ENCODE measurements around the gene B3GLCT.

The B3GLCT gene

DNA sequence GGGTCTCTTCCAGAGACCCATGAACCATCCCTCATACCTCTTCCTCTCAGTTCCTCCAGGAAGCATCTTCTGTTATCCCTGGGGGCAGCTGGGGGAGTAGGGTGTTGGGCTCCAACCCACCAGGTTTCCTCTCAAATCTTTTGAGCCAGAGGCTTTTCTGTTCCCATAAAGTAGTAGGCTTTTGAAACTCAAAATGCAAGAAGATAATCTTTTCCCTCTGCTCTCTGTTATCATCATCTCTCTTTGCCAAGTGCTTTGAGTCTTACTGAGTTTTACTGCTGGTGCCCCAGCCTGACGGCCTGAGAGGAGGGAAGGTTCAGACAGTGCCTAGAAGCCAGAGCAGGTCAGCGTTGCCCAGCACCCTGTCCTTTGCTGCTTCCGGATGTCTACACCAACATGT lies 157.2 kb downstream of the B3GLCT start:
- no peak overlapping the region for H3K4me3 ChIP-seq (replicated peaks; ENCODE audit: insufficient read depth, low read length)
- no peak for DNase-seq (ENCODE audit: low read depth in 1 of 2, low spot score in 1 of 2)
- no peak for TF ChIP-seq POLR2AphosphoS5 (IDR thresholded peaks at IDR 0.05; ENCODE audit: low read depth)
- TF ChIP-seq, protein P1, sequence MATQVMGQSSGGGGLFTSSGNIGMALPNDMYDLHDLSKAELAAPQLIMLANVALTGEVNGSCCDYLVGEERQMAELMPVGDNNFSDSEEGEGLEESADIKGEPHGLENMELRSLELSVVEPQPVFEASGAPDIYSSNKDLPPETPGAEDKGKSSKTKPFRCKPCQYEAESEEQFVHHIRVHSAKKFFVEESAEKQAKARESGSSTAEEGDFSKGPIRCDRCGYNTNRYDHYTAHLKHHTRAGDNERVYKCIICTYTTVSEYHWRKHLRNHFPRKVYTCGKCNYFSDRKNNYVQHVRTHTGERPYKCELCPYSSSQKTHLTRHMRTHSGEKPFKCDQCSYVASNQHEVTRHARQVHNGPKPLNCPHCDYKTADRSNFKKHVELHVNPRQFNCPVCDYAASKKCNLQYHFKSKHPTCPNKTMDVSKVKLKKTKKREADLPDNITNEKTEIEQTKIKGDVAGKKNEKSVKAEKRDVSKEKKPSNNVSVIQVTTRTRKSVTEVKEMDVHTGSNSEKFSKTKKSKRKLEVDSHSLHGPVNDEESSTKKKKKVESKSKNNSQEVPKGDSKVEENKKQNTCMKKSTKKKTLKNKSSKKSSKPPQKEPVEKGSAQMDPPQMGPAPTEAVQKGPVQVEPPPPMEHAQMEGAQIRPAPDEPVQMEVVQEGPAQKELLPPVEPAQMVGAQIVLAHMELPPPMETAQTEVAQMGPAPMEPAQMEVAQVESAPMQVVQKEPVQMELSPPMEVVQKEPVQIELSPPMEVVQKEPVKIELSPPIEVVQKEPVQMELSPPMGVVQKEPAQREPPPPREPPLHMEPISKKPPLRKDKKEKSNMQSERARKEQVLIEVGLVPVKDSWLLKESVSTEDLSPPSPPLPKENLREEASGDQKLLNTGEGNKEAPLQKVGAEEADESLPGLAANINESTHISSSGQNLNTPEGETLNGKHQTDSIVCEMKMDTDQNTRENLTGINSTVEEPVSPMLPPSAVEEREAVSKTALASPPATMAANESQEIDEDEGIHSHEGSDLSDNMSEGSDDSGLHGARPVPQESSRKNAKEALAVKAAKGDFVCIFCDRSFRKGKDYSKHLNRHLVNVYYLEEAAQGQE (IDR thresholded peaks at IDR 0.05; ENCODE audit: insufficient replicate concordance, low read depth), result no peak
- TF ChIP-seq, protein P2, sequence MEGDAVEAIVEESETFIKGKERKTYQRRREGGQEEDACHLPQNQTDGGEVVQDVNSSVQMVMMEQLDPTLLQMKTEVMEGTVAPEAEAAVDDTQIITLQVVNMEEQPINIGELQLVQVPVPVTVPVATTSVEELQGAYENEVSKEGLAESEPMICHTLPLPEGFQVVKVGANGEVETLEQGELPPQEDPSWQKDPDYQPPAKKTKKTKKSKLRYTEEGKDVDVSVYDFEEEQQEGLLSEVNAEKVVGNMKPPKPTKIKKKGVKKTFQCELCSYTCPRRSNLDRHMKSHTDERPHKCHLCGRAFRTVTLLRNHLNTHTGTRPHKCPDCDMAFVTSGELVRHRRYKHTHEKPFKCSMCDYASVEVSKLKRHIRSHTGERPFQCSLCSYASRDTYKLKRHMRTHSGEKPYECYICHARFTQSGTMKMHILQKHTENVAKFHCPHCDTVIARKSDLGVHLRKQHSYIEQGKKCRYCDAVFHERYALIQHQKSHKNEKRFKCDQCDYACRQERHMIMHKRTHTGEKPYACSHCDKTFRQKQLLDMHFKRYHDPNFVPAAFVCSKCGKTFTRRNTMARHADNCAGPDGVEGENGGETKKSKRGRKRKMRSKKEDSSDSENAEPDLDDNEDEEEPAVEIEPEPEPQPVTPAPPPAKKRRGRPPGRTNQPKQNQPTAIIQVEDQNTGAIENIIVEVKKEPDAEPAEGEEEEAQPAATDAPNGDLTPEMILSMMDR (IDR thresholded peaks at IDR 0.05; ENCODE audit: insufficient read depth, low read length), result no peak
- TF ChIP-seq SPI1 (IDR thresholded peaks at IDR 0.05; ENCODE audit: borderline replicate concordance, low read depth), result no peak
- no peak for TF ChIP-seq GABPA (IDR thresholded peaks at IDR 0.05; ENCODE audit: low read depth)
- H3K27me3 ChIP-seq (ENCODE audit: insufficient read depth, poor library complexity, severe bottlenecking), result peaks cover 16% of the 10 kb centered on the region
- H3K27ac ChIP-seq (replicated peaks), result no peak overlapping the region

DNA sequence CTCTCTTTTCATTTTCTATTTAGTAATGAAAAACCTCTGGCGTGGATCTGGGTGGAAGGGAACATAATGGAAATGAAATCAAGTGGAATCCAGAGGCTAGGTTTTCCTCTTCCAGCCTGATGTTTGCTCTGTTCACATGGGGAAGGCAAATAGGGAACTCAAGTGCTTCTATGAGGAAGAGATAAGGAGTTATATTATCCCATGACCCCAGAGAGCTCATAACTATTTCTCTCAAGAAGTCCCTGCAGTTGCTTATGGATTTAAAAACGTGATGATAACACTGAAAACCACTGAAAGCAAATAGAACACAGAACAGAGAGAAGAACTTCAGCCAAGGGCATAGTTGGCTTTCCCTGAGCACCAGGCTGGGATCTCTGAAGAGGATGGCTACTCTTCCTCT lies 157.8 kb downstream of the B3GLCT start:
- Histone ChIP-seq H3K4me3 (replicated peaks; ENCODE audit: insufficient read depth, low read length) (no peak overlapping the region), H3K27me3 (ENCODE audit: insufficient read depth, poor library complexity, severe bottlenecking) (peaks cover 11% of the 10 kb centered on the region), H3K27ac (replicated peaks) (no peak overlapping the region)
- TF ChIP-seq, protein P1 (IDR thresholded peaks at IDR 0.05; ENCODE audit: insufficient replicate concordance, low read depth), result no peak
- TF ChIP-seq POLR2AphosphoS5 (IDR thresholded peaks at IDR 0.05; ENCODE audit: low read depth) (no peak), SPI1 (IDR thresholded peaks at IDR 0.05; ENCODE audit: borderline replicate concordance, low read depth) (no peak), GABPA (IDR thresholded peaks at IDR 0.05; ENCODE audit: low read depth) (no peak)
- TF ChIP-seq, protein P2 (IDR thresholded peaks at IDR 0.05; ENCODE audit: insufficient read depth, low read length), result no peak
- no peak for DNase-seq (ENCODE audit: low read depth in 1 of 2, low spot score in 1 of 2)

DNA sequence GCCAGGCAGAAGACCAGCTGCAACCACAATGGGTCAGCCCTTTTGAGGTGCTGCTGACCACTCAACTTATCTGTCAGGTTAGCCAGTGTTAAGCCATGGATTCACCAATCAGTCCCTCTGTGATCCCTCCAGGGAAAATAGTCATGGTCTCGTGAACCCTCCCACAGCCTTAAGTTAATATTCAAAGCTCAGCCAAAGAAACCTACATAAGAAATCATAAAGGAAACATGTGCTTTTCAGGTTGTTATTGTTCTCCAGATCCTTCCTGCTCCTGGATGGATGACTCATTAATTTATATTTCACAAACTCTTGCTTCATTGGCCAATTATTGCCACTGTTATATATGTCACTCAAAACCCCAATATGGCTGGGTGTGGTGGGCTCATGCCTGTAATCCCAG lies 161.9 kb downstream of the B3GLCT start:
- Histone ChIP-seq H3K27ac (replicated peaks) (no peak overlapping the region), H3K27me3 (ENCODE audit: insufficient read depth, poor library complexity, severe bottlenecking) (no peaks in the 10 kb centered on the region), H3K4me3 (replicated peaks; ENCODE audit: insufficient read depth, low read length) (no peak overlapping the region)
- DNase-seq (ENCODE audit: low read depth in 1 of 2, low spot score in 1 of 2), result no peak
- TF ChIP-seq GABPA (IDR thresholded peaks at IDR 0.05; ENCODE audit: low read depth), result no peak
- TF ChIP-seq POLR2AphosphoS5 (IDR thresholded peaks at IDR 0.05; ENCODE audit: low read depth), result no peak
- TF ChIP-seq SPI1 (IDR thresholded peaks at IDR 0.05; ENCODE audit: borderline replicate concordance, low read depth), result no peak
- TF ChIP-seq, protein P2 (IDR thresholded peaks at IDR 0.05; ENCODE audit: insufficient read depth, low read length), result no peak
- TF ChIP-seq, protein P1 (IDR thresholded peaks at IDR 0.05; ENCODE audit: insufficient replicate concordance, low read depth), result no peak
